Measurements from ENCODE around the gene RGS6. TPM values are rescaled to one million over a fixed set of nuclear protein-coding genes. Genes with fewer than 3 reads are reported as not detected.

Gene RGS6
- total RNA-seq, 1 experiment from 2014 or later, result not detected

DNA sequence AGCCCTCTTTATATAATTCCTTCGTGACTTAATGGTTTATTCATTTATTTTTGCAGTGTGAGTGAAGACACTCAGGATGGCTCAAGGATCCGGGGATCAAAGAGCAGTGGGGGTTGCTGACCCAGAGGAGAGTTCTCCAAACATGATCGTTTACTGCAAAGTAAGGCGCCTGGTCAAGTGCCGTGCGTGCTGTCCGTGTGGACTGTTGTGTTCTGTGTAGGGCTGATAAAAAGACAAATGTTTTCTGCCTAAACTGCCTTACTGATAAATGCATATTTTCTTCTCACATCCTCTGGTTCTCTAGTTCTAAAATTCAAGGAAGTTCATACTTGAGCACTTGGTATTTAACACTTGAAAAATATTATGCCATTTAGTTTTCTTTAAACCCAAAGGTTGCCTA is 32.5 kb downstream of the RGS6 start:
- no peak overlapping the region for H3K4me3 Mint-ChIP-seq (ENCODE audit: low read depth, unreplicated experiment)
- H3K27me3 Mint-ChIP-seq (ENCODE audit: unreplicated experiment), result peaks cover 16% of the 10 kb centered on the region
- no peaks in the 10 kb centered on the region for H3K4me1 Mint-ChIP-seq (ENCODE audit: low read depth, unreplicated experiment)
- TF ChIP-seq, protein P1, sequence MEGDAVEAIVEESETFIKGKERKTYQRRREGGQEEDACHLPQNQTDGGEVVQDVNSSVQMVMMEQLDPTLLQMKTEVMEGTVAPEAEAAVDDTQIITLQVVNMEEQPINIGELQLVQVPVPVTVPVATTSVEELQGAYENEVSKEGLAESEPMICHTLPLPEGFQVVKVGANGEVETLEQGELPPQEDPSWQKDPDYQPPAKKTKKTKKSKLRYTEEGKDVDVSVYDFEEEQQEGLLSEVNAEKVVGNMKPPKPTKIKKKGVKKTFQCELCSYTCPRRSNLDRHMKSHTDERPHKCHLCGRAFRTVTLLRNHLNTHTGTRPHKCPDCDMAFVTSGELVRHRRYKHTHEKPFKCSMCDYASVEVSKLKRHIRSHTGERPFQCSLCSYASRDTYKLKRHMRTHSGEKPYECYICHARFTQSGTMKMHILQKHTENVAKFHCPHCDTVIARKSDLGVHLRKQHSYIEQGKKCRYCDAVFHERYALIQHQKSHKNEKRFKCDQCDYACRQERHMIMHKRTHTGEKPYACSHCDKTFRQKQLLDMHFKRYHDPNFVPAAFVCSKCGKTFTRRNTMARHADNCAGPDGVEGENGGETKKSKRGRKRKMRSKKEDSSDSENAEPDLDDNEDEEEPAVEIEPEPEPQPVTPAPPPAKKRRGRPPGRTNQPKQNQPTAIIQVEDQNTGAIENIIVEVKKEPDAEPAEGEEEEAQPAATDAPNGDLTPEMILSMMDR (IDR thresholded peaks at IDR 0.05; ENCODE audit: unreplicated experiment), result no peak
- H3K36me3 Mint-ChIP-seq (ENCODE audit: insufficient read depth, unreplicated experiment), result no peaks in the 10 kb centered on the region
- intact Hi-C loops (cut with micrococcal nuclease; ENCODE audit: unreplicated experiment), result no loop called here
- DNase-seq, result no peak
- CTCF ChIA-PET, result no interaction called here
- no peaks in the 10 kb centered on the region for H3K9me3 Mint-ChIP-seq (ENCODE audit: low read depth, unreplicated experiment)
- no TSS peak for BruUV-seq (replicated peaks)
- H3K27ac Mint-ChIP-seq (ENCODE audit: unreplicated experiment), result no peak overlapping the region

DNA sequence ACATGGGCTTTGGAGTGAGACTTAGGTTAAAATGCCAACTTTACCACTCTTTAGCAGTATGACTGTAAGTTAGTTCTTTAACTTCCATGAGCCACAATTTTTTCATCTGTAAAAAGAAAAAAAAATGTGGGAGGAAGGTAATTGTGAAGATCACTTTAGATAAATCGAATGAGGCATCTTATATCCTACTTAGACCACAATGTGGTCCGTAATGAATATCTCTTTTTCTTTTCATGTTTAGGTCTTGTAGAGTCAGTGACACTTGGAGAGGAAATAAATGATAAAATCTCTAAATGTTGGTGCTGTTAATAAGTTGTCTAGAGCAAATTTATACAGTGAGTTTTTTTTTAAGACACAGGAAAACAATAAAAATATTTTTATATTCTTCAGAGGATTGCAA is 34.3 kb downstream of the RGS6 start:
- no TSS peak for BruUV-seq (replicated peaks)
- intact Hi-C loops (cut with micrococcal nuclease; ENCODE audit: unreplicated experiment), result no loop called here
- Mint-ChIP-seq H3K9me3 (ENCODE audit: low read depth, unreplicated experiment) (no peaks in the 10 kb centered on the region), H3K4me3 (ENCODE audit: low read depth, unreplicated experiment) (no peak overlapping the region), H3K27me3 (ENCODE audit: unreplicated experiment) (peaks cover 16% of the 10 kb centered on the region), H3K4me1 (ENCODE audit: low read depth, unreplicated experiment) (no peaks in the 10 kb centered on the region), H3K27ac (ENCODE audit: unreplicated experiment) (no peak overlapping the region), H3K36me3 (ENCODE audit: insufficient read depth, unreplicated experiment) (no peaks in the 10 kb centered on the region)
- CTCF ChIA-PET, result no interaction called here
- no peak for DNase-seq
- TF ChIP-seq, protein P1 (IDR thresholded peaks at IDR 0.05; ENCODE audit: unreplicated experiment), result no peak

DNA sequence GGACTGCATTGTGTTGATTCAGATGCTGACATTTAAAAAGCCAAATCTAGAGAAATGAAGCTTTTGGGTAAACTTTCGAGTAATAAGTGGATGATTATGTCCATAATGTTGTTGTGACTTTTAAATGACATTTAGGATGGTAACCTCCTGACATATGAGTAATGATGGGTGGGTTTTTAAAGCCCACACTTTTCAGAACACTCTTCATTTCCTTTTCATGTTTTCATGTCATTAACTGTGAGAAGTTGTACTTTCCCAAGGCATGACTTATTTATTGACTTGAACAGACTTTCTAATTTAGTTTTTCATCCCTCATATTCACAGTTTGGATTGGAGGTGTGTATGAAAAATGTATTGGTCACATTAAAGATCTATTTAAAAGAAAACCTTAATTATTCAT is 35.5 kb downstream of the RGS6 start:
- H3K4me3 Mint-ChIP-seq (ENCODE audit: low read depth, unreplicated experiment), result no peak overlapping the region
- no peak for DNase-seq
- no TSS peak for BruUV-seq (replicated peaks)
- no peaks in the 10 kb centered on the region for H3K36me3 Mint-ChIP-seq (ENCODE audit: insufficient read depth, unreplicated experiment)
- H3K27me3 Mint-ChIP-seq (ENCODE audit: unreplicated experiment), result peaks cover 16% of the 10 kb centered on the region
- no peak overlapping the region for H3K27ac Mint-ChIP-seq (ENCODE audit: unreplicated experiment)
- intact Hi-C loops (cut with micrococcal nuclease; ENCODE audit: unreplicated experiment), result no loop called here
- TF ChIP-seq, protein P1 (IDR thresholded peaks at IDR 0.05; ENCODE audit: unreplicated experiment), result no peak
- H3K4me1 Mint-ChIP-seq (ENCODE audit: low read depth, unreplicated experiment), result no peaks in the 10 kb centered on the region
- H3K9me3 Mint-ChIP-seq (ENCODE audit: low read depth, unreplicated experiment), result peaks cover 4% of the 10 kb centered on the region
- CTCF ChIA-PET, result no interaction called here

DNA sequence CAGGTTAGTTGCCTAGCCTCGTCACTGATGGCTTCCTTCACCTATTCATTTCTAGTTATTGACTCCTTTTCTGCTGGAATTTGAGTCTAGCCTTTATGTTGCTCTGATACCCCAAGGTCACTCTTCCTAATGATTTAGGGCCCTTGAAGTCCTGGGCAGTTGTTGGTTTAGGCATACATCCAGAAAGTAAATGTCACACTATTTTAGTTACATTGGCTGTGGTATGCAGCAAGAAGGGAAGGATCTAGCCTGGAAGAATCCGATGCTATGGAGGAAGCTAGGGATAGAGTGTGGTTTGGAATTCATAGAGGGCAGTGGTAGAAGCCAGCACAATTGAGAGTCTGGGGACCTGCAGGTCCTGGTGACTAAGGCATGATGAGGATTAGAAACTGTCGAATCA is 38.0 kb downstream of the RGS6 start:
- peaks cover 4% of the 10 kb centered on the region for H3K9me3 Mint-ChIP-seq (ENCODE audit: low read depth, unreplicated experiment)
- BruUV-seq (replicated peaks), result no TSS peak
- intact Hi-C loops (cut with micrococcal nuclease; ENCODE audit: unreplicated experiment), result no loop called here
- CTCF ChIA-PET, result no interaction called here
- peaks cover 9% of the 10 kb centered on the region for H3K27me3 Mint-ChIP-seq (ENCODE audit: unreplicated experiment)
- no peaks in the 10 kb centered on the region for H3K36me3 Mint-ChIP-seq (ENCODE audit: insufficient read depth, unreplicated experiment)
- TF ChIP-seq, protein P1 (IDR thresholded peaks at IDR 0.05; ENCODE audit: unreplicated experiment), result no peak
- H3K27ac Mint-ChIP-seq (ENCODE audit: unreplicated experiment), result no peak overlapping the region
- H3K4me1 Mint-ChIP-seq (ENCODE audit: low read depth, unreplicated experiment), result no peaks in the 10 kb centered on the region
- no peak for DNase-seq
- H3K4me3 Mint-ChIP-seq (ENCODE audit: low read depth, unreplicated experiment), result no peak overlapping the region
